Adipocyte (in vitro differentiated cells): ENCODE data around the gene BTBD9.

Source experiments
- DNase-seq: peaks from one replicate; pipeline ENCODE4 v3.0.0-alpha.2; 2015; ENCODE audit warnings: low read depth
- H3K27me3 ChIP-seq: replicated peaks from 2 replicates; pipeline ENCODE4 v1.7.0; 2013; ENCODE audit warnings: mild to moderate bottlenecking, low read length, moderate library complexity; ENCODE audit not compliant: control insufficient read depth, insufficient read depth
- H3K36me3 ChIP-seq: 2 replicates; pipeline ENCODE4 v1.7.0; 2013; ENCODE audit warnings: low read length, mild to moderate bottlenecking, moderate library complexity; ENCODE audit not compliant: control insufficient read depth, insufficient read depth, severe bottlenecking
- H3K4me1 ChIP-seq: 2 replicates; pipeline ENCODE4 v1.7.0; 2013; ENCODE audit warnings: mild to moderate bottlenecking, low read length, moderate library complexity; ENCODE audit not compliant: control insufficient read depth, insufficient read depth
- H3K4me3 ChIP-seq: 2 replicates; pipeline ENCODE4 v1.7.0; 2013; ENCODE audit warnings: mild to moderate bottlenecking, low read length, moderate library complexity
- H3K9ac ChIP-seq: 2 replicates; pipeline ENCODE4 v1.7.0; 2013; ENCODE audit warnings: mild to moderate bottlenecking, low read length, moderate library complexity
- H3K9me3 ChIP-seq: 2 replicates; pipeline ENCODE4 v1.7.0; 2013; ENCODE audit warnings: mild to moderate bottlenecking, low read length, moderate library complexity; ENCODE audit not compliant: control insufficient read depth

The BTBD9 gene

DNA sequence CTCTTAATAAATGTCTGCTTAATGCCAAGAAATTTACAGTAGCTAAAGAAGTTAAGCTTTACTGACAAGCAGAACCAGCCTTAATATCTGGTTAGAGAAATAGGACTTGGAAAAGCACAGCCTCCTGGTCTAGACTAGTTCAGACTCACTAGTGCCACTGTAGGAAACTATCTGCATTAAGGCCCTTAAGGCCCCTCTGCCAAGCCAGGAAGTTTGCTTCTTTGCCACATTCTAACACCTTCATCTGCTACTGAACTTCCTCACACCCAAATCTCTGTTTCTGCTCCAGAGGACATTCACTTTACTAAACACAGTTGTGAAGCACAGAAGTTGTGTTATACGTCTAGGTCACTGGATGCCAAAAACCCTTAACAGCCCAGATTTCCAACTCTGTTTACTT lies 302.8 kb downstream of the BTBD9 start:
- H3K4me1 ChIP-seq, result peaks cover 12% of the 10 kb centered on the region
- no peaks in the 10 kb centered on the region for H3K27me3 ChIP-seq
- no peaks in the 10 kb centered on the region for H3K9me3 ChIP-seq
- no peak overlapping the region for H3K9ac ChIP-seq
- no peak overlapping the region for H3K4me3 ChIP-seq
- no peak for DNase-seq
- no peaks in the 10 kb centered on the region for H3K36me3 ChIP-seq

DNA sequence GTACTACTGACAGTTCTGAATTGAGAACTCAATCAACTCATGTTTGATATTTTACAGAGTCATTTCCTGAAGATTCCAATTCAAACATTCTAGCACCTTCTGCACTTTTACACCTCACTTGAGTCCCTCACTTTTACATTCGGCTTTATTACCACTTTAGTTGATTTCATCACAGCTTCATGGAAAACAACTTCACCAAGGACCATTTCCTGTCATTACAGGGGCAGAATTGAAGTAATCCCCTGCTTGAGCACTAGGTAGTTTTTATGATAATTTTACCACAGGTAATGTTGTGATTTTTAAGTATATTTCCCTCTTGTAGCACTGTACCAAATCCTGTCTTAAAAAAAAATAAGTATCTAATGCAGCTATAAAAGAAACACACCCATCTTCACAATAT lies 312.9 kb downstream of the BTBD9 start:
- Histone ChIP-seq H3K9ac (no peak overlapping the region), H3K27me3 (no peaks in the 10 kb centered on the region), H3K9me3 (no peaks in the 10 kb centered on the region), H3K4me3 (no peak overlapping the region), H3K4me1 (no peaks in the 10 kb centered on the region), H3K36me3 (no peaks in the 10 kb centered on the region)
- DNase-seq, result no peak

DNA sequence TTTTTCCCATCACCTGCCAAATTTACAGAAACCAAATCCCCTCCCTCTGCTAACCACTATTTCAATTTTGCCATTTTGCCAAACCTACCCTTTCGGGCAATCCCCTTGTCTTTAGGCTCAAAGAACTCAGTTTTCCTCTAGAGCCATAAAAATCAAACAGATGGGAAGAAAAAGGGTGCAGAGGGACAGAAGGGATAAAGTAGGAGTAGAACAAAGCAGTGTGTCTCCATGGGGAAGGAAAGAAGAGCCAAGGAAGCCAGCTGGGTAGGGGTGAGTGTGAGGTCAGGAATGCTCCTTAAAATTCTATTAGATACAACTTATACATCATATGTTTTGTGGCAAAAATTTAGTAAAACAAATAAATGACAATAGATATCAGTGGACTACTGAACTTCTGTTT lies 316.5 kb downstream of the BTBD9 start:
- Histone ChIP-seq H3K4me3 (no peak overlapping the region), H3K9me3 (no peaks in the 10 kb centered on the region), H3K36me3 (no peaks in the 10 kb centered on the region), H3K27me3 (no peaks in the 10 kb centered on the region), H3K9ac (no peak overlapping the region), H3K4me1 (no peaks in the 10 kb centered on the region)
- no peak for DNase-seq

DNA sequence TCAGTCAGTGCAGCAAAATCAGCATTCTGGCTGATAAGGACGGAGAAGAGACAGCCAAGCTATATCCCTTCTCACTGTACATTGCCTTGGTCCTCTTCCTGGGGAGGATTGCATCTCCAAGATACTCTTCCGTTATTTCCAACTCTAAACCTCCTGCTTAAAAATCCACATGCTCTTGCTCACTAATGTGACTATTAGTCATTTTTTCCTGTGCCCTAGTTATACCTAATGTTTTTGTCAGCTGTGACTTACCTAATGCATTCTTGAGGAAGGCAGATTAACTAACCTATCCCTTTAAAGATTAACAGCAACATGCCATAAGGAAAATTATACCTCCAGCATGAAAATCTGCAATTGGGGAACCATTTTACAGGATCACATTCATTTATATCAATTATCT lies 317.6 kb downstream of the BTBD9 start:
- Histone ChIP-seq H3K9me3 (no peaks in the 10 kb centered on the region), H3K27me3 (no peaks in the 10 kb centered on the region), H3K9ac (no peak overlapping the region), H3K4me1 (no peaks in the 10 kb centered on the region), H3K36me3 (no peaks in the 10 kb centered on the region), H3K4me3 (no peak overlapping the region)
- no peak for DNase-seq

DNA sequence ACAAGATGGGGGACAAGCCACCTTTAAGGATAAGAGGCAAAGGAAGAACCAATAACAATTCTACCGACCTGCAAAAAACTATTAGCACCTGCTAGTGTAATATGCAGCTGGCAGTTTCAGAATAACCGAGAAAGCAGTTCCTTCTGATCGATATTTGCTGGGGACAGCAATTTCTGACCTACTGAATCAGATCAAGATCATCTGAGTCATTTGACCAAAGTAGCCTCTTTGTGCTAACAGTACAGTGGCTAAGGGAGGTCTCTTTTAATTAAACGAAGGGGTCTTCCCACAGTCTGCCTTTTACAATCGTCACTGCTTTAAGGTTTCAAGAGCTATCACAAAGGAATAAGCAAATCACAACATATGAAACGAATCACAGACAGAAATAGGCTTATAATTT lies 318.9 kb downstream of the BTBD9 start:
- H3K4me1 ChIP-seq, result no peaks in the 10 kb centered on the region
- no peak overlapping the region for H3K9ac ChIP-seq
- no peak for DNase-seq
- H3K4me3 ChIP-seq, result no peak overlapping the region
- no peaks in the 10 kb centered on the region for H3K36me3 ChIP-seq
- H3K9me3 ChIP-seq, result no peaks in the 10 kb centered on the region
- no peaks in the 10 kb centered on the region for H3K27me3 ChIP-seq

DNA sequence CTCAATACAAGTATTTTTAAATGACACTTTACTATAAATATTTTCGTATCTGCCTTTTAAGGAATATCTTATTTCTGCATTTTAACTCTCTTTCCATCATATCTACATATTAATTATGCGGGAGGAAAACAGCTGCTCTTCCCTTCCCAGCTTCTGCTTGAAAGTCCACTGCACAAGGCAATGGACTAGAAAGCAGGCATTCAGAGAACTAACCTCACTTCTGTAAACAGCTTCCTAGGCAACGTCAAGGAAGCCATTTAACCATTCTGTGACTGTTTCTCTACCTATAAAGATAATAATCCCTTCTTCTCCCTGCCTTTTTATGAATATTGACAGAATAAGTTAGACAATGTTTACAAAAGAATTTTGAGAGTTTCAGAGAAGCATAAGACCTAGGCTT lies 319.4 kb downstream of the BTBD9 start:
- DNase-seq, result no peak
- no peaks in the 10 kb centered on the region for H3K36me3 ChIP-seq
- no peak overlapping the region for H3K4me3 ChIP-seq
- H3K4me1 ChIP-seq, result no peaks in the 10 kb centered on the region
- no peaks in the 10 kb centered on the region for H3K27me3 ChIP-seq
- no peak overlapping the region for H3K9ac ChIP-seq
- no peaks in the 10 kb centered on the region for H3K9me3 ChIP-seq

DNA sequence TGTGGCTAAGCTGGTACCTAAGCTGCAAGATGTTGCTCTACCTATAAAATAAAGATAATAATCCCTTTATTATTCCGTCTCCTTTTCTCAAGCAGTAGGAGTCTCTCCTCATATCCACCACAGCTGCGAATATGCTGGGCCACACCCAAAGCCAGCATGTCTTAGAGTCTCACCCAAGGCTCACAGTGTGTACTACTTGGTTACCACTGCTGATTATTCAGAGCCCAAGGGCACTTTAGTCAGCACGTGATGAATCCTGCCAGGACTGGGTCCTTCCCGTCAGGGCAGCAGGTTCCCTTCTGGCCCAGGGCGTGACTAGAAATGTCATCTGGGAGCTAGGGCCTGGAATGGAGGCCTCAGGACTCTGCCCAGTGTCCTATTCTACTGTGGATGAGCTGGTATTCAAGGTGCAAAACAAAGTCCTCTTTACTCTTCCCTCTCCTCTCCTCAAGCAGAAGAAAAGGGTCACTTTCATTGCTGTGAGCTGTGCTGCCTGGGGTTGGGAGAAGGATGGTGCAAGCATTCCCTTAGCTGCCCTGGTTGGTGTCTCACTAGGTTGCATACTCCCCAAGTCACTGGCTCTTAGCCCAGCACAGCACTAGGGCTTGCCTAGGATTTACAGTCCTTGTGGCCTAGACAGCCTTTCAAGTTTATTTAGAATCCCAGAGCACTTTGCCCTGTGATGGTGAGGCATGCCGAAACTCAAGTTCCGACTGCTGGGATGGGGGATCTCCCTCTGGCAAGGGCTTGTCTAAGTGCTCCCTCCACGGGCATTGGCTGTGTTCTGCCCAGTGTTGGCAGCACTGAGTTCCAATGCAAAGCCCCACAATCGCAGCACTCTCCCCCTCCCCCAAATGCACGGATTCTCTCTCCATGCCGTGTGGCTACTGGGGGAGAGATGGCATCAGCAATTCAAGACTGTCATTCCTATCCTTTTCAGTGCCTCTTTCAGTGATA lies 320.2 kb downstream of the BTBD9 start:
- Histone ChIP-seq H3K9ac (no peak overlapping the region), H3K4me3 (no peak overlapping the region), H3K9me3 (no peaks in the 10 kb centered on the region), H3K27me3 (no peaks in the 10 kb centered on the region), H3K4me1 (no peaks in the 10 kb centered on the region), H3K36me3 (no peaks in the 10 kb centered on the region)
- DNase-seq, result no peak

DNA sequence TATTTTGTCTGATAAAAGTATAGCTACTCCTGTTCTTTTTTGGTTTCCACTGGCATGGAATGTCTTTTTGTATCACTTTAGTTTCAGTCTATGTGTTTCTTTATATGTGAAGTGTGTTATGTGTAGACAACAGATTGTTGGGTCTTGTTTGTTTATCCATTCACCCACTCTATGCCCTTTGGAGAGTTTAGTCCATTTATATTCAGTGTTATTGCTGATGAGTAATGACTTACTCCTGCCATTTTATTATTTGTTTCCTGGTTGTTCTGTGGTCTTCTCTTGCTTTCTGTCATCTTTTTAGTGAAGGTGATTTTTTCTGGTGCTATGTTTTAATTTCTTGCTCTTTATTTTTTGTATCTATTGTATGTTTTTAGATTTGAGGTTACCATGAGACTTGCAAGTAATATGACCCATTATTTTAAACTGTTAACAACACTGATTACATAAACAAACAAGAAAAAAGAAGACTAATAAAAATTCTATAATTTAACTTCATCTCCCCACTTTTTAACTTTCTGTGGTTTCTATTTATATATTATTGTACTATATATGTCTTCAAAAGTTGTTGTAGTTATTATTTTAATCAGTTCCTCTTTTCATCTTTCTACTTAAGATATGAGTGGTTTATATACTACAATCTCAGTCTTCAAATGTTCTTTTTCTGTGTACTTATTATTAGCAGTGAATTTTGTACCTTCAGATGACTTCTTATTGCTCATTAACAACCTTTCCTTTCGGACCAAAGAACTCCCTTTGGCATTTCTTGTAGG lies 323.4 kb downstream of the BTBD9 start:
- no peaks in the 10 kb centered on the region for H3K36me3 ChIP-seq
- no peak overlapping the region for H3K9ac ChIP-seq
- H3K27me3 ChIP-seq, result no peaks in the 10 kb centered on the region
- no peaks in the 10 kb centered on the region for H3K4me1 ChIP-seq
- H3K9me3 ChIP-seq, result no peaks in the 10 kb centered on the region
- no peak for DNase-seq
- H3K4me3 ChIP-seq, result no peak overlapping the region

DNA sequence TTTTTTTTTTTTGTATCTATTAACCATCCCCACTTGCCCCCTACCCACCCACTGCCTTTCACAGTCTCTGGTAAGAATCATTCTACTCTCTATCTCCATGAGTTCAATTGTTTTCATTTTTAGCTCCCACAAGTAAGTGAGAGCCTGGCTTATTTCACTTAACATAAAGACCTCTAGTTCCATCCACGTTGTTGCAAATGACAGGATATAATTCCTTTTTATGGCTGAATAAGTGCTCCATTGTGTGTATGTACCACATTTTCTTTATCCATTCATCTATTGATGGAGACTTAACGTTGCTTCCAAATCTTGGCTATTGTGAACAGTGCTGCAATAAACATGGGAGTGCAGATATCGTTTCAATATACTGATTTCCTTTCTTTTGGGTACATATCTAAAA lies 328.5 kb downstream of the BTBD9 start:
- no peaks in the 10 kb centered on the region for H3K9me3 ChIP-seq
- peaks cover 5% of the 10 kb centered on the region for H3K4me1 ChIP-seq
- no peak overlapping the region for H3K4me3 ChIP-seq
- no peak for DNase-seq
- no peak overlapping the region for H3K9ac ChIP-seq
- no peaks in the 10 kb centered on the region for H3K36me3 ChIP-seq
- no peaks in the 10 kb centered on the region for H3K27me3 ChIP-seq

DNA sequence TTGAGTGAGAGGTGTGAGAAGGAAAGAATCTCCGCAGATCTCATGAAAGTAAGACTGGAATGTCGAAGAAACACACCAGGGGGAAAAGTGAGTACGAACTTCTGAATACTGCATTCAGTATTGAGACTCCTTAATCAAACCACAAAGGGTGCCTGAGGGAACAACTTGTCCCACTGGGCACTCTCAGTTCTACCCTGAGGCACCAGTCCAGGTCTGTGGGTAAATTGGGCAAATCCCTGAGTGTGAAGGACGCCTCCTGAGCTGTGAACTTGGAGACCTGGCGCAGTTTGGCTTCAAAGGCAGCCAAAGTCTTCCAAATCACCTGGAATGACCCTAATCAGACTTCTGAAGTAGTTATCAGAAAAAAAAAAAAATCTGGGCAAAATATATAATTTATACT lies 329.7 kb downstream of the BTBD9 start:
- no peak for DNase-seq
- Histone ChIP-seq H3K27me3 (no peaks in the 10 kb centered on the region), H3K9me3 (no peaks in the 10 kb centered on the region), H3K4me1 (peaks cover 5% of the 10 kb centered on the region), H3K4me3 (no peak overlapping the region), H3K36me3 (no peaks in the 10 kb centered on the region), H3K9ac (no peak overlapping the region)

DNA sequence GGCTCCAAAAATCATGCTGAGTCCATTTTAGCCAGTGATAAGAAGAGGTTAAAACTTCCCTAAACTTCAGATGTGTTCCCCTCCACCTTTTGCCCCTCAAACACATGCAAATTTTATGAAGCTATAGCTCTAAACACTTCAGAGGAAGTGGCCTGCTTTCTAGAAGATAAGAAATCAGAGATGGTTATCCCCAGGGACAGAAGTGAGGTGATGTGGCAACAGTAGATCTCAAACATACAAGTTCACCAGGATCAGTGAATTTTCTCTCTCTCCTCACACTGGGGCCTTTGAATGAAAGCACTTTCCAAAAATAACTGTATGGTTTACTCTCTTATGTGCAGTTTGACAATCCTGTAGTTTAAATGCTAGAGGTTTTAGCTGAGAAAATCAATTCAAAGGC lies 332.0 kb downstream of the BTBD9 start:
- peaks cover 5% of the 10 kb centered on the region for H3K4me1 ChIP-seq
- no peaks in the 10 kb centered on the region for H3K27me3 ChIP-seq
- DNase-seq, result peak; percentile 28
- H3K9me3 ChIP-seq, result no peaks in the 10 kb centered on the region
- no peak overlapping the region for H3K9ac ChIP-seq
- H3K4me3 ChIP-seq, result no peak overlapping the region
- H3K36me3 ChIP-seq, result no peaks in the 10 kb centered on the region
